NK-92 treated with Interleukin-12 subunit alpha and Interleukin-12 subunit beta, amount 100 ng/mL, for 24 hours (cell line): ENCODE measurements around the gene KIF5B.
"Not testable (repeated sequence)": the region's sequence is repeated elsewhere in the genome, so short reads cannot be mapped to it uniquely, and the experiment has no call there.

Experiments used
- DNase-seq: peaks from one replicate; lab custom pipeline; 2025; lab: John Stamatoyannopoulos, UW

The KIF5B gene

DNA sequence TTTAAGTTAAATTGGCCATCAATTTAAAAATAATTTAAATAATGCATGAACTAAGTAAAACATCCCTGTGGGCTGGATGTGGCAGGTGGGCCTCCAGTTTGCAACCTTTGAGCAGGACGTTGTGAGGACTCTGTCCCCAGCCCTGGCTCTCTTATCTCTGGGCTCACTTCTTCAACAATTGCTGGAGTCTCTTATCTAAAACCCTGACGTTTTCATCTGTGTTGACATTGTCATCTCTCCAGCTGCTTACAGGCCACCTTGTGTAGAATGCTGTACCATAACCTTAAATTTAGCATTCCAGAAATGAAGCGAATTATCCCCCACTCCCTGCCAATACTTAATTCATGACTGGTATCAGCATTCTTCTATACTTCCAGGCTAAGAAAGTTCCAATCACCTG is 3.2 kb upstream of the KIF5B start:
- DNase-seq: no peak

DNA sequence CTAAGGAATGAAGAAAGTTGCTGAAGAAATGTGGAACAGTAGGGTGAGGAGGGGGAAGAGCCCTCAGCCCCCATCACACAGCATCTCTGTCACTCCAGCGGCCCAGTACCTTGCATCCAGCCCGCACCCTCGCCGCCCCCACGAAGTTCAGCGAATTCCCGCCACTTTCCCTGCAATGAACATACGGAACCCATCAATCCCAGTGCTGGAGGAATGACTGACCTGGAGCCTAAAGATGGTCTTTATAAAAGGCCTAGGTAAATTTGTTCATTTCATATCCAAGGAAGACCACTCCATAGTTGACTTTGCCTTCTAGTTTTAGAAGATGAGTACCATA is 779 bp upstream of the KIF5B start:
- DNase-seq: no peak

DNA sequence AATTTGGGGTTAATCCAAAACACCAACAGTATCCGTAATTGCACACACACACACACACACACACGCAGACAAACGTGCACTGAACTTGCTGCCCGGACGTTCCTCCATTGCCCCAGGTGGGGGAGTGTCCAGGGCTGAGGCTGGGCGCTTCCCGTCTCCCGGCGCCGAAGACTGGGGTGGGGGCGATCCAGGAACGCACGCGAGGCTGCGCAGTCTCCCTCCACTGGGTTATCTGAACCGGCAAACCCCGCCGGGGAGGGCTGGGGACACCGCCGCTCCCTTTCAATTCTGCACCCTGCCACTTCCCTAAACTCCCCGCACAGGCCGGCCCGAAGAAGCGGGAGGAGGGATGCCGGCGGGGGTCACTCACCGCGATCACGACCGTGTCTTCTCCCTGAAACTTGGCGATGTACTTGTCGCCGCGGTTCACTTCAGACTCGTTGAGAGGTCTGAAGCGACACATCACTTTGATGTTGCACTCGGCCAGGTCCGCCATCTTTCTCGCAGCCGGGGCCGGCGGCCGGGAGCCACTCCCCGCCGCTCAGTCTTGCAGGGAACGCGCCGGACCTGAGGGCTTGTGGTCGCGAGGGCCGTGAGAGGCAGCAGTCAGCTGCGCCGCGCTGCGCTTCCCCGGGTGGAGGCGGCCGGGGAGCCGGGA is 618 bp downstream of the KIF5B start:
- DNase-seq: peak; percentile 47

DNA sequence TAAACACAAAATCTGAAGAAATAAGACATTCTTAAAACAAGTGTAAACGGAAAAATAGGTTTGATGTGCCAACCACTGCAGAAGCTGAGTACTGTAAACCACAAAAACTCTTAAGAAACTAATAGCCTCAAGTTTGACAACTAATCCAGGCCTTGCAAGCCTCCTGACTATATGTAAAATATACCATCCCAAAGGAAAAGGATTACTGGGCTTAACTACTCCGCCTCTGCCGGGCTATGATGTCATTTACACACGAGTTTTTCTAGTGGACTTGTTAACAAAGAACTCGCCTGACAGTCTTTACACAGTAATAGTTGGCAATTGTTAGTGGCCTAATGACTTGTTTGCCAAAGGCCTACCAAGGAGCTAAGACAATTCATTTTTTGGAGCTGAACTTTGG is 2.1 kb downstream of the KIF5B start:
- no peak for DNase-seq

DNA sequence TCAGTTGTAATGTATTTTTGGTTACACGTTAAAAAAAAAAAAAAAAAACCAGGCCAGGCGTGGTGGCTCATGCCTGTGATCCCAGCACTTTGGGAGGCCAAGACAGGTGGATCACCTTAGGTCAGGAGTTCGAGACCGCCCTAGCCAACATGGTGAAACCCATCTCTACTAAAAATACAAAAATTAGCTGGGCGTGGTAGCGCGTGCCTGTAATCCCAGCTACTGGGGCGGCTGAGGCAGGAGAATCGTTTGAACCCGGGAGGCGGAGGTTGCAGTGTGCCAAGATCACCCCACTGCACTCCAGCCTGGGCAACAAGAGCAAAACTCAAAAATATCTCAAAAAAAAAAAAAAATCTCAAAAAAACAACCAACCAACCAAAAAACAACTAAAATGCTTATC is 2.8 kb downstream of the KIF5B start:
- not testable (repeated sequence) for DNase-seq

DNA sequence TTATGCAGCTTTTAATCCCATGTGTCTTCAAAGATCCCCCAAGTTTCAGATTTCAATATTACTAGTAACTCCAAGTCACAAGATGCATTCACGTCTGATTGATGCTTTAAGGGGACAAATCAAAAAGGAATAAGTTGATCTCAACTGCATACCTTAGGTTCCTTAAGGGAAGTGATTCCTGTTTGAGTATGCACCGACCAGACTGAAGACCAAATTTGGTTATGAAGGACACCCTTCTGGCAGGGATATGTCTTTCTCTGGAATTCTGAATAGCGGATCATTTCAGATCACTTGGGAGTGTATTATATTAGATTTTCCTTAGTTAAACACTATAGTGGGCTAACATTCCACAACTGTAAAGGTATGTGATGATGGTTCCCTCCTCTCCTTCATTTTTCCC is 4.3 kb downstream of the KIF5B start:
- DNase-seq: no peak

DNA sequence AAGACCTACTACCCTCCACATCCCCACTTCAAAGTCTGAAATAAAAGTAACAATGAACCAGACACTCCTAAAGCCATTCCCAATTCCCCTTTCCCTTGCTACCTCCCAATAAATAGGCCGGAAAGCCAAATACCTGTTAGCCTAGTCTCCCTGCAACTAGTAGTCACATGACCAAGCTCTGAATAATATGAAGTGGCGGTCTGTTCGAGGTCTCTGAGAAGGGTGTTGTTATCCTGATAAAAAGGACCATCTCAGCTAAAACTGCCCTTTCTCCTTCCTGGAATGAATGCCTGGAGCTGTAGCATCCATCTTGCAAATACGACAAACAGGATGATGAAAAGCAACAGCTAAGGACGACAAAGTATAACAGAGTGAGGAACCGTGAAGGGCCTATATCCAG is 6.0 kb downstream of the KIF5B start:
- no peak for DNase-seq

DNA sequence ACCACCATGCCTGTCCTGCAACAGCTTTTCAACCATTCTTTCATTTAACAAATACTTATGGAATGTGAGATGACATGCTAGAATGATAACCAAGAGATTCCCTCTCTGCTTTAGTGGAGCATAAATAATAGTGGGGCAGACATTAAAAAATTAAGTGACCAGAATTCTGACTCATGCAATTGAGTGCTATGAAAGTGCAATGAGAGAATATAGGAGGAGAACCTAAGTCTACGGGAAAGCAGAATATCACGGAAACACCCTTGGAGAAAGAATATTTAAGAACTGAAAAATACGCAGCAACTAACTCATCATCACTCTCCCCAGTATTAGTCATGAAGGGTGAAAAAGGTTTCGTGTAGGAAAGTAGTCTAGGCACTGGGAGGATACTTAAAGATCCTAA is 7.1 kb downstream of the KIF5B start:
- DNase-seq: no peak

DNA sequence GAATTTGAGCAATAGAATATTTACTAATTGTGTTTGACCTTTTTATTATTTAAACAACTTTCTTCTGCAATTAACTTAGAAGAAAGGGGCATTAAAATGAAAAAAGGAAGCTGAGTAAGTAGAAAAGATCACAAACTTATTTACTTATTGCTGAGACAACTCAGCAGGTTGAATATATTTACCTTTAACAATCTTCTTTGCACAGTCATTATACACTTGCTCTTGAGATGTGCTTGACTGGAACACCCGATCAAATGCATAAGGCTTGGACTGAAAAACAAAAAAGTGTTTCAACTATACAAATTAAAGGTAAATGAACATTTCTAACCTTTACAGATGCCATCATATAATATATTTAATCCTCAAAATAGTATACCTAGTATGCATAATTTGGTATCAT is 7.9 kb downstream of the KIF5B start:
- DNase-seq: no peak

DNA sequence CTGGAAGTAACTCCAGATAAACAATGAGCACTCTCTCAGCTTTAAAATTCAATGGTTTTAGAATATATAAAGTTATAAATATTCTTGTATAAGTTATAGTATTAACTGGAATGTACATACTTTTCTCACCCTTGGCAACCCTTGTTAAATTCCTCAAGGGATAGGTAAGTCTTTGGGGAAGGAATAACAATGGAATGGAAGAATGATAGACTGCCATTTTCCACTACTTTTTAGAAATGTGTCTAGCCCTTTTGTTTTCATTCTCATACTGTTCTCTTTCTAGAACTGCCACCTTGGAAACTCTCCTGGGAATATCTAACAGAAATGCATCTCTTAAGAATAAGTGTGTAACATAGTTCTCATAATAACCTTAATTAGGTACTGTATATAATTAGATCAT is 8.3 kb downstream of the KIF5B start:
- no peak for DNase-seq

DNA sequence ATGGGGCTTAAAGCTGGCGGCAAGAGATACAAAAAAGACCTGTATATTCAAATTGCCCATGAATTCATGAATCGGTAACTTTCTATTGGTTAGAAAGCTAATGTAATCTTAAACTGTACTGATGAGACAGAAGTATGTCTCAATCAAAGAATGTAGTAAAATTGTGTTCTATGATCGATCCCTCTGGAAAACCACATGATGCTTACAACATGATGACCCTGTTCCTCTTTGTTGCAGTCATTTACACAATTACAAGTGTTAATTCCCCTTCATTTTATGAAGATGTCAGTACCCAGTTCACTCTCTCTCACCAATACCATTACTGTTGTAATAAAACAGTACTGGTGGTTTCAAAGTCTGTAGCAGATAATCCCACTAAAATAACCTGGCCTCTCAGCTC is 10.1 kb downstream of the KIF5B start:
- no peak for DNase-seq

DNA sequence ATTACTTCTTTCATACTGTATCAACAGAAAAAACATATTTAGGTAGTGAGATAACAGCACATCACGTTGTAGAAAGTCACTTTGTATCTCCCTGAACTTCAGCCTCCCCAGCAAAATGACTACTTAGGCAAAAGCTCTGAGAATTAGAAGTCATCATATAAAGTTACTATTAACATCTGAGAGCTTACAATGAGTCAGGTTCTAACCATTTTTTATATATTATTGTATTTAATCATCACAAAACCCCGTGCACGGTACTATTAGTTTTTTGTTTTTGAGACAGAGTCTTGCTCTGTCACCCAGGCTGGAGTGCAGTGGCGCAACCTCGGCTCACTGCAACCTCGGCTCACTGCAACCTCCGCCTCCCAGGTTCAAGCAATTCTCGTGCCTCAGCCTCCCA is 13.5 kb downstream of the KIF5B start:
- DNase-seq: not testable (repeated sequence)

DNA sequence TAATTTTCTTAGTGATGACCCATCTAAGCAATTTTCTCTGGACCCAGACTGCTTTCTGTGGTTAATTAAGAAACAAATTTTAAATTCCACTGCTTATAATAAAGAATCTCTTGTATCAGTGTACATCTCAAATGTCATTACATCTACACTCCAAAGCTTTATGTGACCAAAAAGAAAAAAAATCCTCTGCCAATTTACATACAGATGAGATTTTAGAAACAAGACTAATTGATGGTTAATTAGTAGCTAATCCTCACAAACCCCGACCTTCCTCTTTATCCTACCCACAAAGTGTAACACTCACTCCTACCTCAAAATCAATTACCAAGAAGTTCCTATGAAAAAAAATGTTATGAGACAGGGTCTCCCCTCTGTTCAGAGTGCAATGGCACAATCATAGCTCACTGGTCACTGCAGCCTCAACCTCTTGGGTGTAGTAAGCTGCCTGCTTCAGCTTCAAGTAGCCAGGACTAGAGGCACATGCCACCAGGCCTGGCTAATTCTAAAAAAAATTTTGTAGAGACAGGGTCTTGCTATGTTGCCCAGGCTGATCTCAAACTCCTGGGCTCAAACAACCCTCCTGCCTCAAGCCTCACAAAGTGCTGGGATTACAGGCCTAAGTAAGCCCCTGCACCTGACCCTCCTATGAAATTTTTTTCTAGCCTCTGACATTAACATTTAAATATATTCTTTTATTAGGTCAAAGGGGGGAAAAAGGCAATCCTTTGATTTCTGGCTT is 14.8 kb downstream of the KIF5B start:
- DNase-seq: no peak

DNA sequence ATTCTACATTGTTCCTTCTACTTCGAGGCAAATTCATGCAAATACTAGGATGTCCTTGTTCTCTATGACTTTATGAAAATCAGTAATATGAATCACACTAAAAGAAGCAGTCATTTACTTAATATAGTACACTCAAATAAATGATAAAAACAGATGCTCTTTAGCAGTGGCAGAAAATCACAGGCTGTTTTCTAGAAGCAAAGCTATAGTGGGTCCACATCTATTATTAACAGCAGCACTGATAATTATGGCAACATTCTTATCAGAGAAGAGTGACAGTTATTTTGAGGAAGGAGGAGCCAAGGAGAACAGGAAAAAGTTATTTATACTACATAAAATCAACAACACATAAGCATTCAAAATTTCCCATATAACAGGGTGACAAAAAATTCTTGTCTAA is 16.5 kb downstream of the KIF5B start:
- no peak for DNase-seq

DNA sequence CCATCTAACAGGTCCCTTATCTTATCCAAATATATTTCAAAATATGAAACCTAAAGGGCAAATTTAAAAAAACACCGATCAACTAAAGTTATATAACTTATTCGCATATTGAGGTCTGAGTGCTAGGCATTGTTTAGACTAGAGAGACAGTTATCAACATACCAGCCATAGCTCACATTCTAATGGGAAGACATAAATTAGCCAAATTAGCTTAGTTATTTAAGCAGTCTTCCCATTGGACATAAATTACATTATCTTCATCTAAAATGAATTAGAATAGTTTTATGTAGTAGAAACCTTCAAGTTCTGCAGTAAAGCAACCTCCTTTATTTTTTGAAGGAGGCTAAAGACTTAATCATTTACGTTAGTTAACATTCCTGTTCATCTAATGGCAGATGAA is 17.4 kb downstream of the KIF5B start:
- DNase-seq: no peak

DNA sequence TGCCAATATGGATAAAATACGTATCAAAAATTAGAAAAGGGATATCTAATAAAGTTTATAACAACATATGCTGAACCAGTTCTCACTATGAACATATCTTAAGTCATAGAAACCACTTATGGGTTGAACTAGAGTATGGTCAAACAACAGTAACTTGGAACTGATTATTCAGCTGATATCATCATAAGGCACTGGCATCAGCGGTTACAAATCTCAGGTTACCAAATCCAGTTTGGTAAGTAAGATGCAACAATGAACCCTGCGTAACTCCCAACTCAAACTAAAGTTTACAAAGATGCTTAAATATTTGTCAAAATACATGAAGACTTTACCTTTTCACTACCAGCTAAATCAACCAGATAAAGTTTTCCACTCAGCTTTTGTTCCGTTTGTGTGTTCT is 19.3 kb downstream of the KIF5B start:
- no peak for DNase-seq

DNA sequence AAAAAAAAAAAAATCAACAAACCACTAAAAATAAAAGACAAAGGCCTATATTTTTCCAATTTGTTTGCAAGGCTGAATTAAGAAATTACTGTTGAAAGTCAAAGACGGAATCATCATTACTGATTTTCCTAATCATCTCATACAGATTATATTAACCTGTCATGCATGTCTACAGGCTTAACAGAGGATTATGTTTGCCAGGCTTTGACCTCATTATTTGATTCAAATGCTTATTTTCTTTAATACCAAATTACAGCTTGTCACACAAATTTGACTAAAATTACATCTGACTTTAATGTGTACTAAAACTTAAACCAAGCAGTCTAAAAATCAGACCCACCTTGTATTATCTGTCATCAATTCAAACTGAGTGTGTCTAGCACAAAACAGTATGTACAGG is 21.2 kb downstream of the KIF5B start:
- DNase-seq: no peak

DNA sequence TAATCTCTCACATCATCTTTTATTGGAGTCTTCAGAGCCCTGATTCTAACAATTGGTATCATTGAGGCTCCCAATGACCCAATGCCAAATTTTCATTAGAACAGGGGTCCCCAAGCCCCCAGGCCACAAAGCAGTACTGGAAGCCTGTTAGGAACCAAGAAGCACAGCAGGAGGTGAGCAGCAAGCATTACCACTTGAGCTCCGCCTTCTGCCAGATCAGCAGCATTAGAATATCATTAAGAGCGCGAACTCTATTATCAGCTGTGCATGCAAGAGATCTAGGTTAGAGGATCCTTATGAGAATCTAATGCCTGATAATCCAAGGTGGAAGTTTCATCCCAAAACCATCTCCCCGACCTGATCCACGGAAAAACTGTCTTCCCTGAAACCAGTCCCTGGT is 23.1 kb downstream of the KIF5B start:
- DNase-seq: no peak

DNA sequence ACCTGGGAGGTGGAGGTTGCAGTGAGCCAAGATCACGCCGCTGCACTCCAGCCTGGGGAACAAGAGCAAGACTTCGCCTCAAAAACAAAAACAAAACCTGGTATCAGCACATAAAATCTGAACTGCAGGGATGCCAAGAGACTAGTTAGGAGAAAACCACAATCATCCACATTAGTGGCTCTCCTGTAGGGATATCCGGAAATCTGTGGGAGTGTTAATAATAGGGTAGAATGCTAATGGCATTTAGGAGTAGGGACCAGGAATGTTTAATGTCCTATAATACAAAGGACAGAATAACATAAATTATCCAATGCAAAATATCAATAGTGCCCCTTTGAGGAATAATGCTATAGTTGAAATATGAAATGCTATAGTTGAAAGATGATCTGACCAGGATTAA is 24.3 kb downstream of the KIF5B start:
- DNase-seq: no peak

DNA sequence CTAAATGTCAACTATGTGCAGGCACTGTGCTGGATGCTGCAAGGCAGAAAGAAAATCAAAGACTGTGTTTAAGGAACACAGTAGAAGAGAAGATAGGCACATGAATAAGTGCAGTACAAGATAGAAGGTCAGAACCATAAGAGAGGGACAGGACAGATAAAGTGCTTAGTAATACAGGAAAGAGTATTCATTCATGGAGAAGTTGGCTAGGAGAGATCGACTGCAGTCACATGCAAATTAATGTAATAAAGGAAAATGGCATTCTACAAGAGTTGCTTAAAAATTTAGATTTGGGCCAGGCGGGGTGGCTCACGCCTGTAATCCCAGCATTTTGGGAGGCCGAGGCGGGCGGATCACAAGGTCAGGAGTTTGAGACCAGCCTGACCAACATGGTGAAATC is 24.8 kb downstream of the KIF5B start:
- no peak for DNase-seq

DNA sequence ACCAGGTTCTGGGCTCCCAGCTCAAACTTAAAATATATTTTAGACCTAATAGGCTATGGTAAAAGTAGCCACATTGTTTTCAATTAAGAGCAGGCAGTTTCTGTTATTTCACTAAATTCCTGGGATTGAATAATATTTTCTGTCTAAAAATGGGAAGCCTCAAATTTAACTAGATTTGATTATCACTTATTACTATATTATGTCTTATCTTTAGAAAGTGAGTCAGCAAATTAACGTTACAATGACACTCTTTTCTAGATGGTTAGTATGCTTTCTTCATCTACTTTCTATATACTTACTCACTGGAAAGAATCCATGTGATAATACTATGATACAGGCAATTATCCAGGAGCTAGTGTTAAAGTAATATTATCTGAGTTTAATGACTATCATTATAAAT is 27.5 kb downstream of the KIF5B start:
- no peak for DNase-seq

DNA sequence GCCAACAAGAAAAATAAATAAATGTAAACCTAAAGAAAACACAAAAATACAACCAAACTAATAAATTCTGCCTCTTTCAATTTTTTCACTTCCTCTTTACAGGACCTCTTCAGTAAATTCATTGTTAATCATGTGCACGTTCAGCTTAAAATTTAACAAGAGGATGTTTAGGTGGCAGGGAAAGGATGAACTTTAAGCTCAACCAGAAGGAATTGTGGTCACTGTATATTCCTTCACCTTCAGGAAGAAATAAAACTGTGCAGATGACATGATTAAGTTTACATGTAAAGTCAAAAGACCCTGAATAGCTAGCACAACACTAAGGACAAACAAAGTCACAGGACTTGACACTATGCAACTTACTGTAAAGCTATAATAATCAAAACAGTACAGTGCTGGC is 33.0 kb downstream of the KIF5B start:
- DNase-seq: no peak

DNA sequence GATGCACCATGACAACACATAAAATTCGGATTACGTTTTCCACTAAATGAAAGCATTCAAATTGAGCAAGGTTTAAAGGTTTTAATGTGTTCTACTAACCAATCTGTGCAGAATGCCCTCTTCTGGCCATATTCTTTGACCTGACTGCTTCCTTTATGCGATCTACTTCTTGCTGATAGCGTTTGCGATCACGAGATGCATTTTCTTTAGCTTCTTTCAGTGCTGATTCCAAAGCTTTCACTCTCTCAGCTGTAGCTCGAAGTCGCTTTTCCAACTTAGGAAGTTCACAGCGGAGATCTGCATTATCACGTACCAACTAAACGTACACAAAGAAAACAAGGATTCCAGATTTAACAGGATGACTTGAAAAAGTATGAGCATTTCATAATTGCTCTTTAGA is 39.2 kb downstream of the KIF5B start:
- DNase-seq: no peak

DNA sequence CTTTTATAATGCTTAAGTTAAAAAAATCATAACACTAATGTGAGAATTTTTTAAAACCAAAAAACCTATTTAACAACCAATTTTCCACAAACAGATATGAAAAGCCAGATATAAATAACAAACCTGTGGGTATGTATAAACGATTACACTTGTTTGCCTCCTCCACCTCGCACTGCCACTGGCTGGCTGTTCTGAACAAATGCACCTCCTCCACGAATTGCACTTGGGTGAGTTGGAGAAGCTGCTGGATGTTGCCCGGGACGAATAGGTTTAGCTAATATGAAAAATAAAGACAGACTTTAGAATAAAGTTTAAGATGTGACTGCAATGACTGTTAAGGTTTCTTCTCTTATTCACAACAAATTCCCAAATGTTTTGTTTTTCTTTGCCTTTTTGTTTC is 40.8 kb downstream of the KIF5B start:
- no peak for DNase-seq
